ENCODE data around the gene FNTB.
"Not testable (repeated sequence)": the region's sequence is repeated elsewhere in the genome, so short reads cannot be mapped to it uniquely, and the experiment has no call there.

Gene FNTB

DNA sequence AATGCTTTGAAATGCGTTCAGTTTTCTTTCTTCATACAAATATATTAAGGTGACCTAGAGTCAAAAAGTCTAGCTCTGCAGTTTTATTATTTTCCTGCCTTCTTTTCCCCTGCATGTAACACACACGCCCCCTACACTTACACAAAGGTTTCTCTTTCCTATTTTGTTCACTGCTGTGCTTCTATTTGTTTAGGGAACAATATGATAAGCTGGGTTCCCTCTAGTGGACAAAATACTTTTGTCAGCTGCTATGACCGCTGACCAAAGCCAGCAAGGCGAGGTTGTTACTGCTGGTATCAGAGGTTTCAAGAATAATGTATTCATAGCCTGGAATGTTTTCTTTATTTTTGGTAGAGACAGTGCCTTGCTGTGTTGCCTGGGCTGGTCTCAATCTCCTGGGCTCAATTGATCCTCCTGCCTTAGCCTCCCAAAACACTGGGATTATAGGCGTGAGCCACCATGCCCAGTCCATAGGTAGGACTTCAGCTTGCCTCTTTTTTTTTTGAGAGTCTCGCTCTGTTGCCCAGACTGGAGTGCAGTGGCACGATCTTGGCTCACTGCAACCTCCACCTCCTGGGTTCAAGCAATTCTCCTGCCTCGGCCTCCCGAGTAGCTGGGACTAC lies 33.4 kb downstream of the FNTB start:
- DNase-seq: peak; percentile 19 to 63 (median 23)

DNA sequence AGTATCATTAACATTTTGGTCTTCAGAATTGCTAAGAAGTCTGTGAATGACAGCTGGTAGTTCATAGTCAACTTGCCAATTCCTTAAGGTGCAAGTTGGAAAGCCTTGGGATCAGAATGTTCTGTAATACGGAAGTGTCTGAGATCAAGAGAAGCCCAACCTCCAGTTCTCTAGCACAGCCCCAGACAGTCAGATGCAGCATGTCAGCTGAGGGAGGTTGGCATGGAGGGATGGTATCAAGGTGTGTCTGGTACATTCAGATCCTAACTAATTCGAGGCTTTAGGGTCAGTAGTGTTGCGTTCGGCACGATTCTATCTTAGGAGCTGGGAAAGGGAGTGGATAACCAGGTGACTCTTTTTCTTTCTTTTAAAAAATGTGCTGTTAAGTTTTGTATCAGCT lies 38.3 kb downstream of the FNTB start:
- no peak for DNase-seq

DNA sequence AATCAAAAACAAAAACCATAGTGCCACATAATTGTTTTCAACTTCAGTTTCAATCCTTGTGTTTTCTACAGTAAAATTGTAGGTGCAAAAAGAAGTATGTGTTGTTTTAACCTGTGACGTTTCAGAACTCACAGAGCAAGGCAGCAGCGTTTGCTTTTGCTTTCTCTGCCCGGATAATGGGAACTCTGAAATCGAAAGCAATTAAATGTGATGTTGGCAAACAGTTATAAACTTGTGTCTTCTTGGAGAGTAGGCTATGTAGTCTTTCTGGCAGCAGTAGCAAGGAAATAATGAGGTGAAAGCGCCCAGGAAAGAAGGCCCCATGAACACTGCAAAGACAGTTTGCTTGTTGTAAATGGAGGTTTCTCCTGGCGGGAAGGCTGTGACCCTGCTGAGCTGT lies 39.1 kb downstream of the FNTB start:
- no peak for DNase-seq

DNA sequence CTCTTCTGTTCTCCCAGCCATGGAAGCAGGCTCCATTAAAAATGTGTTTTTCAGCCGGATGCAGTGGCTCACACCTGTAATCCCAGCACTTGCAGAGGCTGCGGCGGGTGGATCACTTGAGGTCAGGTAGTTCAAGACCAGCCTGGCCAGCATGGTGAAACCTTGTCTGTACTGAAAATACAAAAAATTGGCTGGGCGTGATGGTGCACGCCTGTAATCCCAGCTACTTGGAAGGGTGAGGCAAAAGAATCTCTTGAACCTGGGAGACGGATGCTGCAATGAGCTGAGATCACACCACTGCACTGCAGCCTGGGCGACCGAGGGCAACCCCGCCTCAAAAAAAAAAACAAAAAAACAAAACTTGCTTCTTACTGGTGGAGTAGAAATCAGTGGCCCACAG lies 39.8 kb downstream of the FNTB start:
- DNase-seq: no peak

DNA sequence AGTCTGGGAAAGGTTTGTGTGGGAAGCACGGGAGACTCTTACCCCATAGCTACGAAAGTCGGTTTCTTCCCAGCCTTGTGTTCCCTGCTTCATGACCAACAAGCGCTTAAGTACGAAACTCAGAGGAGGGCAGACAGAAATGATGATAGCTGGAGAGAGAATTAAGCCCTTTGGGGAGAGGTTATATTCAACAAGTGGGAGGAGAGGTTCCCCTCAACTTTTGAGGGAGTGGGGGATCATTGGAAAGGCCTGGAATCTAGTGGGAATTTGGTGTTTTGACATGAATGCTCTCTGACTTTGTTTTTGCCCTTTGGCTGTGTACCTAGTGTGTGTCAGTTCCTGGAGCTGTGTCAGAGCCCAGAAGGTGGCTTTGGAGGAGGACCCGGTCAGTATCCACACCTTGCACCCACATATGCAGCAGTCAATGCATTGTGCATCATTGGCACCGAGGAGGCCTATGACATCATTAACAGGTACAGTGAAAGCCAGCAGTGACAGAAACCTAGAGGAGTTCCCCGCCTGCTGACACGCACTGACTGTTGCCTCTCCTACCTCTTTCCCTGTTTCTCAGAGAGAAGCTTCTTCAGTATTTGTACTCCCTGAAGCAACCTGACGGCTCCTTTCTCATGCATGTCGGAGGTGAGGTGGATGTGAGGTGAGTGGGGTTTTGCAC lies 40.6 kb downstream of the FNTB start:
- no peak for DNase-seq

DNA sequence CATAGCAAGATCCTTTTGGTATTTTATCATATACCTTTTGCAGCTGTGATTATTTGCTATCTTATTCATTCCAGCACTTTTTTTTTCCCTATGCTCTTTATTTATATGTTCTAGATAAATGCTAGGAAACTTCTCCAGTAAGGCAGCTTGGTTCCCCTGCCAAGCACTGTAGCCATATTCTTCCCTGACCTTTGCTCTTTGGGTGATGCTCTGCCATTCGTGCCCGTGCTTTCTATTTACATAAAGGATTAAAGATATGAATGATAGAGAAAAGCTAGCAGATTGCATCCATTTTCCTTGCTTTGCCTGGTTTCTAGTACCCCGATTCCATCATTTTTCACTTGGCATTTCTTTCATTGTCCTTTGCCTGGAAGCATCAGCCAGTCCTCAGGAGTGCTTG lies 42.2 kb downstream of the FNTB start:
- DNase-seq: no peak

GRCh38 chr14:65031321-65031720 lies 44.6 kb downstream of the FNTB start:
- not testable (repeated sequence) for DNase-seq

GRCh38 chr14:65032319-65032718 lies 45.6 kb downstream of the FNTB start:
- DNase-seq: no peak

- no peak for DNase-seq
Observed at GRCh38 chr14:65033181-65033580, 46.5 kb downstream of the FNTB start.

GRCh38 chr14:65034021-65034420 lies 47.3 kb downstream of the FNTB start:
- DNase-seq: no peak

GRCh38 chr14:65035049-65035448 lies 48.4 kb downstream of the FNTB start:
- no peak for DNase-seq

DNA sequence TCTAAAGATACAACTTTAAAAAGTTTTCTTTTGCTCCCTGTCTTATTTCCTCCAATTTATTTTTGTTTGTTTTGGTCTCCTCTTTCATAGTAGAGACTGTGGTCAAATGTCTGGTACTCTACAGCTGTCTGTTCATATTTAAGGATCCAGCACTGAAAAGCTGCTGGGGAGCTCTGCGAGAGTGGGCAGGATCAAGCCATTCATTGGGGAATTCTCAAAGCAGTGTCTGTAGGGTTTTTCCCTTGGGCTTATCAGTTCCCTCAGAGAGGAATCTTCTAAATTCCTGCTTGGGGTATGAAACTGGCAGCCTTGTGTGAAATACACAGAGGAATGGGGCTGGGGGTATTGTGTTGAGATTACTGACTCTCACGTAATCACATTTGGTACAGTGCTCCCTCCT lies 52.3 kb downstream of the FNTB start:
- no peak for DNase-seq

GRCh38 chr14:65040666-65041433 lies 54.2 kb downstream of the FNTB start:
- no peak for DNase-seq

- DNase-seq: no peak
Observed at GRCh38 chr14:65041434-65041915, 54.8 kb downstream of the FNTB start.

DNA sequence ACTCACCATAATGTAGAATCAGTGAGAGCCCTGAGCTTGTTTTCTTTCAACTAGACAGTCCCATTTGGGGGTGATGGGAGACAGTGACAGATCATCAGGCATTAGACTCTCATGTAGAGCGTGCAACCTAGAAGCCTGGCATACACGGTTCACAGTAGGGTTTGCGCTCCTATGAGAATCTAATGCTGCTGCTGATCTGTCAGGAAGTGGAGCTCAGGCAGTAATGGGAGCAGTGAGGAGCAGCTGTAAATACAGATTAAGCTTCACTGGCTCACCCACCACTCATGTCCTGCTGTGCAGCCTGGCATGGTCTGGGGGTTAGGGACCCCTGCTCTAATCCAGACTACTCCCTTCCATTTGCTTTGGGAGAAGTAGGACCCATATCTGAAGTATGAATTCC lies 55.6 kb downstream of the FNTB start:
- DNase-seq: no peak

DNA sequence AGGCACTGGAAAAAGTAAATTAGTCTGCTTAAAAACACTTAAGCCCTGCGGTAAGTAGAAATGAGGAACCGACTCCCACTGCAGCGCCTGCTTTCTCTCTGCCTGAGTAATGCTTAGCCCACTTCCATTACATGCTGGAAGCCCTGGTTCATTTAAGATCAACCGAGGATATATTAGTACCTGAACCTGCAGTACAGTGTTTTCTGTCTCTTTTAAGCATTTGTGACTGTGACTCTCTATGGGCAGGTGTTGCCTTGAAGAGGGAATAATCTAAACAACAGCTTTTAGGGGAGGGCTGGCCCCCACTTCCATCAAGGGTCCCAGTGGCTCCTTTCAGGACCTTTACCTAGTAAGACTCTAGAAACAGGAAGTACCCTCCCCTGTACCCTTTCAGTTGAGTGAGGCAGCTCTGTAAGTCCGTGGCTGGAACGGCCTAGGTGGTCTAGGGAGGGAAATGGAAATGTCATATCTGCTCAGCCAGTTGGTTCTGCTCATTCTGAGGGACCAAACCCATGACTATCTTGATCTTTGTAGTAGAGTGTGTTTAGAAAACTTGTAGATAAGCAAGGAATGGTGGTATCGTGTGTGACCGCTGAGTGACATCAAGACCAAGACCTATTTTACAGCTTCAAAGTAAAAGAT lies 56.2 kb downstream of the FNTB start:
- no peak for DNase-seq

DNA sequence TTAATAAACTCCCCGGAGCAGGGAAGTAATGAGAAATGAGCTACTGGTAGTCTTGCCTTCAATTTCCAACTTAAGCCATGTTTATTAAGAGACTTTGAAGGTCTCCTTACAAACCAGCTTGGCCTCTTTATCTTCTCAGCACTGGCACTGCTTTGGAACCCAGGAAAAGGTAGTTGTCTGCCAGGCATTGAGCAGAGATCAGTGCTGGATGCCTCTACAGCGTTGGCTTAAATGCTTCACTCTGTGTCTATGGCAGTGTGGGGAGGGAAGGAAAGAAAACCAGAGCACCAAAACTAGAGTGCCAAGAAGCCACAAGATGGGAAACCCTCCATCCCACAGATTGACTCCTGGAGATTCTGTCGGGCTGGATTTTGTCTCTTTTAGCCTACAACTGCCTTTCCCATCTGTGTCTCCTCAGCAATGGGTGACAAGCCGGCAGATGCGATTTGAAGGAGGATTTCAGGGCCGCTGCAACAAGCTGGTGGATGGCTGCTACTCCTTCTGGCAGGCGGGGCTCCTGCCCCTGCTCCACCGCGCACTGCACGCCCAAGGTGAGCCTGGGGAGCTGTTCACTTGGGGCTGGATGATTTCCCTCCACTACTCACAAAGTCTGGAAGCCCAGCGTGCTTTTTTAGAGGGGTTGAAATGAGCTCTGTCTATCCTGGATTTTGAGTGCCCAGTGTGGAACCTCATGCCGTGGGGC lies 57.3 kb downstream of the FNTB start:
- no peak for DNase-seq

DNA sequence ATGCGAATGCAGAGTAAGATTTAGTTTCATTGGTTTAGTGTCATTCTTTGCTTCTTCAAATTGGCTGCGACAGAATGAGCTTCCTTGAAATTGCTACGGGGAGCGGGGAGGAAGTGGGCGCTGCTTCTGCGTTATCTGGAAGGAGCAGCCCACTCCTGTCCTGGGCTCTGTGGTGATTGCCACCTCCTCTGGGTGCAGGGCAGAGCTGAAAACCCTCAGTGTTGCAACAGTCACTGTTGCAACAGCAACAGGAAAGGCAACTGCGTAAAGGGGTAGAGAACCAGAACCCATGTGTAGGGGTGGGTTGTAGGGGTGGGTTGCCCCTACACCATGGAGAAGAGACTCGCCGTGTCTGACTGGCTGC lies 57.9 kb downstream of the FNTB start:
- DNase-seq: no peak

DNA sequence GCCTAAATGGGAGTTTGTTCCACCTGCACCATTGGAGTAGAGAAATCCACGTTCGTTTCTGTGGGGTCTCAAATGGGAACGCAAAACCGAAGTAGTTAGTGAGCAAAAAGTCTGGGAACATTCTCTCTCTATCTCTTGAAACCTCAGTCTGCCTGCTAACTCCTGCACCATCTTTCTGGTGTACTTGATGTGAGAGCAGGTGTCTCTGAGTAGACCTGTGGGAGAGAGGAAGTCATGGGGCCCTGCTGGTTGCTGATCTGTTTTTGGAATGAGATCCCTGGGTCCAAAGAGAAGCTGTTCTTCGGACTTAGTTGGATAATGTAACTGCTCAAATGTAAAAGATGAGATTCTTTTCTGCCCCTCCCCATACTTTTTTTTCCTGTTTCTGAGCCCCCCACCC lies 58.3 kb downstream of the FNTB start:
- DNase-seq: no peak

DNA sequence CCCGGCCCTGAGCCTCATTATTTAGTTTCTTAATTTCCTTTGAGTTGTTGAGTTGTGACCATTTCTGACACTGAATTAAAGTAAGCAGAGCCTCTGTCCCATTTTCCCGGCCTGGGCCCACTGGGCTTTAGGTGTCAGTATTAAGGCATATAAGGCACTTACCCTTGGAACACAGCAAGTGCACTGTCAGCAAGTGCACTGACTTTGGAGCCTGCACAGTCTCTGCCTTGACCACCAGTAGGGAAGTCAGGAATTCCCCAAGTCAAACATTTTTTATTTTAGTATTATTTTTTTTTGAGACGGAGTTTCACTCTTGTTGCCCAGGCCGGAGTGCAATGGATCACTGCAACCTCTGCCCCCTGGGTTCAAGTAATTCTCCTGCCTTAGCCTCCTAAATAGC lies 59.0 kb downstream of the FNTB start:
- DNase-seq: no peak

DNA sequence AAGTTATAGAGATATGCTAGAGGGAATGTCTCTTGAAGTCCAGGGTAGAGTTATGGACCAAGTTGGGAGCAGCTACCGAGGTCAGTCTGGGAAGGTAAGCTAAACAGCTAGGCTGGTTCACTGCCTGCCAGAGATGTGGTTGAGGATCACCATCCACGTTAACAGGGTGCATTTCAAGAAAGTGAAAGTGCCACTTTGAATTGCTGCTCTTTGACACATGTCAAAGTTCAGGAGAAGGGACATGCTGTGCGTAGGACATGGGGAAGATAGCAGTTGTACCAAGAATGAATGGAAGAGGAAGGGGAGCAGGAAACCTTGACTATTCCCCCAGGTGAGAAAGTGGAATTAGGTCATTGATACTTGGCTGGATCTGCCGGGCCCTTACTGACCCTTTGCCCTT lies 66.1 kb downstream of the FNTB start:
- DNase-seq: no peak

GRCh38 chr14:65053466-65053865 lies 66.8 kb downstream of the FNTB start:
- no peak for DNase-seq

GRCh38 chr14:65054471-65055085 lies 67.9 kb downstream of the FNTB start:
- DNase-seq: no peak

Data from NCI-H1417 (cell line).